Natural killer cell (primary cell): ENCODE results near the gene TUBA4A. TPM values are rescaled to one million over a fixed set of nuclear protein-coding genes. Genes with fewer than 3 reads are reported as not detected.
A peak's percentile ranks its signal among the peaks of the same experiment; 100 is the strongest.

Experiments
- ATAC-seq, 3 donors: fragments of 150-1000 bp in 2 of 3; fragments of 200-7000 bp in 1 of 3; cut with Tn5 transposase; 1 replicate in 1 of 3; 2 replicates in 2 of 3; pipeline ENCODE4 v1.10.0; 2021; ENCODE audit warnings: mild to moderate bottlenecking in 2 of 3, moderate library complexity in 2 of 3
- DNase-seq, 2 donors: peaks; one replicate each; pipeline versions ENCODE4 v3.0.0 to v3.0.0-alpha.2; 2013 to 2021; ENCODE audit warnings: mixed read lengths in 1 of 2
- H3K27ac ChIP-seq: one replicate; pipeline ENCODE4 v1.5.1; 2013; ENCODE audit warnings: mild to moderate bottlenecking, low read length
- H3K27me3 ChIP-seq: one replicate; pipeline ENCODE4 v1.6.1; 2013; ENCODE audit warnings: low read length; ENCODE audit not compliant: control insufficient read depth, insufficient read depth
- H3K36me3 ChIP-seq: one replicate; pipeline ENCODE4 v1.6.1; 2013; ENCODE audit warnings: low read length; ENCODE audit not compliant: control insufficient read depth, insufficient read depth
- H3K4me1 ChIP-seq: one replicate; pipeline ENCODE4 v1.6.1; 2013; ENCODE audit warnings: low read length; ENCODE audit not compliant: control insufficient read depth, insufficient read depth
- H3K4me3 ChIP-seq: one replicate; pipeline ENCODE4 v1.5.1; 2013; ENCODE audit warnings: low read length
- H3K9me3 ChIP-seq: one replicate; pipeline ENCODE4 v1.6.1; 2013; ENCODE audit warnings: low read length; ENCODE audit not compliant: control insufficient read depth, insufficient read depth
- H3K27ac Mint-ChIP-seq, 2 donors: one replicate each; pipeline ENCODE4 v1.8.0; 2022; ENCODE audit warnings: mild to moderate bottlenecking in 2 of 2, mixed read lengths in 2 of 2, moderate library complexity in 1 of 2
- H3K27me3 Mint-ChIP-seq, 2 donors: one replicate each; pipeline ENCODE4 v1.8.0; 2022; ENCODE audit warnings: low read depth in 2 of 2, mixed read lengths in 2 of 2
- H3K36me3 Mint-ChIP-seq: one replicate; pipeline ENCODE4 v1.8.0; 2022; ENCODE audit warnings: mixed read lengths
- H3K4me1 Mint-ChIP-seq, 2 donors: one replicate each; pipeline ENCODE4 v1.8.0; 2022; ENCODE audit warnings: mixed read lengths in 2 of 2
- H3K4me3 Mint-ChIP-seq: one replicate; pipeline ENCODE4 v1.8.0; 2022; ENCODE audit warnings: mild to moderate bottlenecking, moderate library complexity, mixed read lengths
- H3K9me3 Mint-ChIP-seq, 2 donors: one replicate each; pipeline ENCODE4 v1.8.0; 2022; ENCODE audit warnings: mixed read lengths in 2 of 2
- WGBS: methylation state at CpG from one replicate; pipeline ENCODE4 v1.1.7; 2013; ENCODE audit warnings: missing lambda C conversion rate; ENCODE audit not compliant: insufficient coverage; 5-methylcytosine and 5-hydroxymethylcytosine counted together
- intact Hi-C: fragments of 100-400 bp; cut with micrococcal nuclease; formaldehyde crosslinking; loops from one replicate; pipeline ENCODE4 v1.14.2; 2022
- total RNA-seq, 4 donors: library from RNA; stranded (reverse); fragments of 120-200 nt in 1 of 4; gene quantifications; one replicate each; pipeline versions ENCODE4 v1.2.3 to v1.2.4, GENCODE V29; 2013 to 2022
- TF ChIP-seq, protein P1 (sequence below): fragments of 200-600 bp; IDR thresholded peaks from one replicate; pipeline ENCODE4 v1.8.0; 2022; ENCODE audit warnings: antibody characterized with exemption

TUBA4A gene
- total RNA-seq, 3 donors from 2014 or later (not counting 1 experiment from before 2014, with no cell fraction given) = 145 to 188 (median 146) TPM

DNA sequence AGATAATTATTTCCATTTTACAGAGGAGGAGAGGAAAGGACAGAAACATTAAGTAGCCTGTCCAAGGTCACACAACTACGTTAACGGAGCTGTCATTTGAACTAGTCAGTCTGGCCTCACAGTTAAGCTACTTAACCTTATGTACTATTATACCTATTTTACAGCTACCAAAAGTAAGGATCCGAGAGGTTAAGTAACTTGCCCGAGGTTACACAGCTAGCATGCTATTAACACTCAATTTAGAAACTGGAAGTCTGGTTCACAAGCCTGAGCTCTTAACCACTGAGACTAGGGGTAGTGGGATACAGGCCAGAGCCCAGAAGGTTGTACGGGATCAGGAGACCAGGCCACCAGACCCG is 8.9 kb downstream of the TUBA4A start:
- peaks cover 47% of the 10 kb centered on the region for H3K4me1 ChIP-seq
- peak overlapping the region; percentile 97 for H3K27ac ChIP-seq
- Mint-ChIP-seq H3K9me3 (no peaks in the 10 kb centered on the region), H3K36me3 (no peaks in the 10 kb centered on the region), H3K27ac (peak overlapping the region; percentile 86 to 98), H3K27me3 (no peaks in the 10 kb centered on the region), H3K4me1 (peaks cover 39 to 55% of the 10 kb centered on the region in 2 donors), H3K4me3 (peak overlapping the region; percentile 94)
- no peaks in the 10 kb centered on the region for H3K9me3 ChIP-seq
- WGBS = 32% methylated on average over 6 of the region's 6 CpGs
- TF ChIP-seq, protein P1, sequence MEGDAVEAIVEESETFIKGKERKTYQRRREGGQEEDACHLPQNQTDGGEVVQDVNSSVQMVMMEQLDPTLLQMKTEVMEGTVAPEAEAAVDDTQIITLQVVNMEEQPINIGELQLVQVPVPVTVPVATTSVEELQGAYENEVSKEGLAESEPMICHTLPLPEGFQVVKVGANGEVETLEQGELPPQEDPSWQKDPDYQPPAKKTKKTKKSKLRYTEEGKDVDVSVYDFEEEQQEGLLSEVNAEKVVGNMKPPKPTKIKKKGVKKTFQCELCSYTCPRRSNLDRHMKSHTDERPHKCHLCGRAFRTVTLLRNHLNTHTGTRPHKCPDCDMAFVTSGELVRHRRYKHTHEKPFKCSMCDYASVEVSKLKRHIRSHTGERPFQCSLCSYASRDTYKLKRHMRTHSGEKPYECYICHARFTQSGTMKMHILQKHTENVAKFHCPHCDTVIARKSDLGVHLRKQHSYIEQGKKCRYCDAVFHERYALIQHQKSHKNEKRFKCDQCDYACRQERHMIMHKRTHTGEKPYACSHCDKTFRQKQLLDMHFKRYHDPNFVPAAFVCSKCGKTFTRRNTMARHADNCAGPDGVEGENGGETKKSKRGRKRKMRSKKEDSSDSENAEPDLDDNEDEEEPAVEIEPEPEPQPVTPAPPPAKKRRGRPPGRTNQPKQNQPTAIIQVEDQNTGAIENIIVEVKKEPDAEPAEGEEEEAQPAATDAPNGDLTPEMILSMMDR = no peak
- ATAC-seq (no peak), DNase-seq (no peak)
- intact Hi-C loops = loop anchor here (1.0 to 2.0 kb wide), 2 partner anchors 9 to 16 kb away; partner anchors contain the start of genes ANKZF1, ATG9A, TUBA4A and TUBA4B
- H3K27me3 ChIP-seq = no peaks in the 10 kb centered on the region
- H3K4me3 ChIP-seq = peak overlapping the region; percentile 96
- peaks cover 18% of the 10 kb centered on the region for H3K36me3 ChIP-seq

DNA sequence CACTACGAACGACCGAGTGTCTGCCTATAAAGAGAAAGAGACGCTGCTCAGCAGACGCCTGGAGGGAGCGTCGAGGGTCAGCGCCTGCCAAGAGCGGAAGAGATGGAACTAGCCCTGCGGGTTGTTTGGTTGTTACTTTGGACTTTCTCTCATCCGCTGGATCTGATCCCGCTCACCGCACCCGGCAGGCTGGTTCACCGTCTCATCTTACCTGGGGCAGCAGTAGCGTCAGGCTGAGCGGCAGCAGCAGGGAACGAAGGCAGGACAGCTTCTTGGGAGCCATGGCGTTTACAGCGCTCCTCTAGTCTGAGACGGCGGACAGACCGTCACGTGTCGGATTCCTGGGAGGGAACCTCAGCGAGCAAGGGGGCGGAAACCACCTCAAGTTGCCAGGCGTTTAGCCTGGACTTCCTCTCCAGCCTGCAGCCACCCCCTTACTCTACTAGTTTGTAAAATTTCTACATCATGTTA is 10.4 kb downstream of the TUBA4A start:
- peaks cover 33% of the 10 kb centered on the region for H3K4me1 ChIP-seq
- no peaks in the 10 kb centered on the region for H3K27me3 Mint-ChIP-seq
- H3K27me3 ChIP-seq = no peaks in the 10 kb centered on the region
- DNase-seq (no peak), ATAC-seq (no peak)
- peak overlapping the region; percentile 35 for H3K4me3 Mint-ChIP-seq
- no peak overlapping the region for H3K27ac ChIP-seq
- WGBS = 58% methylated on average over 28 of the region's 28 CpGs
- H3K4me1 Mint-ChIP-seq = peaks cover 25 to 40% of the 10 kb centered on the region in 2 donors
- intact Hi-C loops = no loop called here
- peak overlapping the region; percentile 46 to 98 for H3K27ac Mint-ChIP-seq
- TF ChIP-seq, protein P1 = no peak
- H3K4me3 ChIP-seq = no peak overlapping the region
- H3K36me3 Mint-ChIP-seq = no peaks in the 10 kb centered on the region
- no peaks in the 10 kb centered on the region for H3K9me3 Mint-ChIP-seq
- peaks cover 6% of the 10 kb centered on the region for H3K36me3 ChIP-seq
- H3K9me3 ChIP-seq = no peaks in the 10 kb centered on the region

GRCh38 chr2:219234331-219234730 is 19.4 kb downstream of the TUBA4A start:
- Histone ChIP-seq H3K4me3 (no peak overlapping the region), H3K27ac (no peak overlapping the region), H3K9me3 (no peaks in the 10 kb centered on the region), H3K4me1 (peaks cover 12% of the 10 kb centered on the region), H3K36me3 (peaks cover 66% of the 10 kb centered on the region), H3K27me3 (no peaks in the 10 kb centered on the region)
- no peak overlapping the region for H3K27ac Mint-ChIP-seq
- ATAC-seq (no peak), DNase-seq (no peak)
- no peak overlapping the region for H3K4me3 Mint-ChIP-seq
- intact Hi-C loops = no loop called here
- H3K9me3 Mint-ChIP-seq = no peaks in the 10 kb centered on the region
- H3K27me3 Mint-ChIP-seq = no peaks in the 10 kb centered on the region
- 98% methylated on average over 3 of the region's 3 CpGs for WGBS
- peaks cover 14 to 31% of the 10 kb centered on the region in 2 donors for H3K4me1 Mint-ChIP-seq
- H3K36me3 Mint-ChIP-seq = peaks cover 33% of the 10 kb centered on the region
- TF ChIP-seq, protein P1 = no peak

DNA sequence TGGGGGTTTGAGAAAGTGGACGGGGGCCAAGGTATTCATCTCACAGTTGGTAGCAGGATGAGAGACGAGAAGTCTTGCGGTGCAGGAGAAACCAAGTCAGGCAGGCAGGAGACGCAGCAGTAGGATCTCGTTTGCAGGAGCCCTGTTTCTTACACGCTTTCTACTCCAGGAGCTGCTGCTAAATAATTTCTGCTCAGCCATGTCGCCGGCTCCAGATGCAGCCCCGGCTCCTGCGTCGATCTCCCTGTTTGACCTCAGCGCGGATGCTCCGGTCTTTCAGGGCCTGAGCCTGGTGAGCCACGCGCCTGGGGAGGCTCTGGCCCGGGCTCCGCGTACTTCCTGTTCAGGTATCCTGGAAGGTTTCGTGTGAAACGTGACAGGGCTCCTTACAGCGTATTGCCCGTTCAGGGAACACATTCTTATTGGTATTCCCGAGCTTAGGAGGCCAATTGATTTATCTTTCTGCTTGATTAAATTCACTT is 23.6 kb downstream of the TUBA4A start:
- H3K4me1 Mint-ChIP-seq = peaks cover 31 to 55% of the 10 kb centered on the region in 2 donors
- peak in 1 of 2 donors; percentile 64 for DNase-seq

More for the DNA sequence above, 23.6 kb downstream of the TUBA4A start:
- H3K9me3 ChIP-seq = no peaks in the 10 kb centered on the region
- no peaks in the 10 kb centered on the region for H3K9me3 Mint-ChIP-seq
- intact Hi-C loops = no loop called here
- peaks cover 30% of the 10 kb centered on the region for H3K4me1 ChIP-seq
- peak overlapping the region; percentile 99 for H3K27ac Mint-ChIP-seq
- peak overlapping the region; percentile 100 for H3K4me3 Mint-ChIP-seq
- ATAC-seq = no peak
- H3K27me3 Mint-ChIP-seq = no peaks in the 10 kb centered on the region
- no peaks in the 10 kb centered on the region for H3K27me3 ChIP-seq
- peaks cover 25% of the 10 kb centered on the region for H3K36me3 Mint-ChIP-seq
- H3K36me3 ChIP-seq = peaks cover 46% of the 10 kb centered on the region
- WGBS = under 1% methylated on average over 24 of the region's 24 CpGs
- peak overlapping the region; percentile 88 for H3K4me3 ChIP-seq
- peak overlapping the region; percentile 77 for H3K27ac ChIP-seq
- TF ChIP-seq, protein P1 = no peak
